Measurements from ENCODE around the gene TRIM47.

Gene TRIM47

GRCh38 chr17:75878174-75878998, at the start of gene TRIM47:
TRIM47 (minus strand) TSS chr17:75878581; CDS start chr17:75878548, 33 bp downstream.
- DNase-seq: peak in 1 of 2 experiments; percentile 55

DNA sequence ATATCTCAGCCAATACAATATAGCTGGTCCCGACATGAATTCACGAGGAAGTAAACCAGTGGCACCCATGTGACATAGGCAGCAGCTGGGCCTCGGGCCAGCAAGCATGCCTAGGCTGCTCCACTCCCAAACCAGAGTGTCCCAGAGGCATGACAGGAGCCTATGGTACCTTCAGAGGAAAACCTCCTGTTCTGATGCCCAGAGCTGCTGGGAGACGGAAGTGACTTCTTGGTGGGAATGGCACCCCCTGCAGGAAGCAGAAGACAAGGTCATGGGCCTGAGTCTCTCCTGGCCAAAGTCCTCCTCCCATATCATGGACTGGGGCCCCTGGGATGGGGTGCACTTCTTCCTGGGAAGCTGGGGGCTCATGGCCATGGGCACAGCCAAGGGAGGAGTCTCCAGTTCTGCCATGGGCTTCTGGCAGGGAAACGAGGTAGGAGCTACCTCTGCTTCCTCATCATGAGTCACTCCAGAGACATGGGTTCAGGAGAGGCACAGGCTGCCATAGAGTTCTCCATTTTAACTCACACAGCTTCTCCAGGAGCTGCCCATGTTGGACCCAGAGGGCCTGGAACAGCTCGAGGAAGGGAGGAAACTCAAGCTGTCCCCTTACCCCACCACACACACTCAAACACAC, 49.0 kb upstream of the TRIM47 start:
- DNase-seq: no peak

GRCh38 chr17:75926456-75926855, 48.1 kb upstream of the TRIM47 start:
- no peak for DNase-seq

GRCh38 chr17:75925912-75926311, 47.5 kb upstream of the TRIM47 start:
- no peak for DNase-seq

DNA sequence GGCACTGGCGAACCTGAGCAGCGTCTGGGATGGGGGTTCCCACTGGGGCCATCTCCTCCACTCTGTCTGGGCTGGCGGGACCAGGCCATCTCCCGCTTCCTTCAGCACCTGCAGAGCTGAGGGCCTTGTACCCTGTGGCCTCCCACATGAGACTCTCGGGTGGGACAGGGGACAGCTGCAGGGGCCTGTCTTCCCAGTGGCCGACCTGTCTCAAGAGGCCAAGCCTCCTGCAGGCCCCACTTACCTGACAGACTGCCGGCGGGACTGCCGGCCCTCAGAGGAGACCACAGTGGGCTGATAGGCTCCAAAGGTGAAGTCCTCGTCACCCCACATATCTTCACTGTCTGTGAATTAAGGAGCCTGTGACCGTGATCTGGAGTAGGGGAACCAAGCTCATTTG, 46.7 kb upstream of the TRIM47 start:
- DNase-seq: no peak

GRCh38 chr17:75922963-75923874, 44.8 kb upstream of the TRIM47 start:
- DNase-seq: no peak

DNA sequence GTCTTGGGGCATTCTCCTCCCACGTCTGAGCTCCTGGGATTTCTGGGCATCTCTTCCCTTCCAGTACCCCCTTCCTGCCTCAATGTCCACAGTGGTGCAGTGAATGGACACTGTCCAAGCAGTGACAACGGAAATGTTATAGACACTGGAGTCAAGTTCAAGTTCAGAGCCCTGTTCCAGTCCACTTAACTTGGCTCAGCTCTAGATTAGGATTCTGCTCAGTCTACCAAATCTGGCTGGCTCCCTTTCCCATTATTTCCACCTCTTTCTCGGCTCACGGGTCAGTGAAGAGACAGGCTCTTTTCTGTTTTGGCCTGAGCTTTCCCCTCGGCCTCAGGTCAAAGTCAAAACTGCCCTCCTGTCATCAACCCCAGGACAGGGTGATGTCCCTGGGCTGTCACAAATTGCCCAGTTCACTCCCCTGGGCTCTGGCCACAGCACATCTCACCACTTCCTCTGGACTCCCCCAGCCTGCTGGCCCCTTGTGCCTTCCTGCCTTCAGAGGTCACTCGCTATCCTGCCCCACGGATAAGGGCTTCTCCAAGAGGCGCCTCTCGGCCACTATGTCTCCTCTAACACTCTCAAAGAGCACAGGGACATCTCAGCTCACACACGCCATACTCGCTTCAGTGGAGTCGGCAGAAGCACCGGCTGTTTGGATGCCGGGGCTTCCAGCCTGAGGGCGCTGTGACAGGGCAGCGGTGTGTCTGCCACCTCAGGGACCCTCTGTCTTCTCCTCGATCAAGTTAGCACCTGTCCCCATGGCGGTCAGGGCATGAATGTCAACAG, 44.0 kb upstream of the TRIM47 start:
- DNase-seq: no peak

DNA sequence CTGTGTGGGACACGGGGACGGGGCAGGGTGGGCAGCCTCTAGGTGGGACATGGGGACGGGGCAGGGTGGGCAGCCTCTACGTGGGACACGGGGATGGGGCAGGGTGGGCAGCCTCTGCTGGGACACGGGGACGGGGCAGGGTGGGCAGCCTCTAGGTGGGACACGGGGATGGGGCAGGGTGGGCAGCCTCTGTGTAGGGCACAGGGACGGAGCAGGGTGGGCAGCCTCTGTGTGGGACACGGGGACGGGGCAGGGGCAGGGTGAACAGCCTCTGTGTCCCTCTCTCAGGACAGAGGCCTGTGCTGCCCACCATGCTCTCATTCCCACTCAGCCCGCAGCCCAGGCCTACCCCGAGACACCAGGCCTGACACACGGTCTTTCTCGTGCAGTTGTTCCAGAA, 43.2 kb upstream of the TRIM47 start:
- DNase-seq: no peak

- no peak for DNase-seq
These were observed 41.7 kb upstream of the TRIM47 start for GRCh38 chr17:75920045-75920560.

DNA sequence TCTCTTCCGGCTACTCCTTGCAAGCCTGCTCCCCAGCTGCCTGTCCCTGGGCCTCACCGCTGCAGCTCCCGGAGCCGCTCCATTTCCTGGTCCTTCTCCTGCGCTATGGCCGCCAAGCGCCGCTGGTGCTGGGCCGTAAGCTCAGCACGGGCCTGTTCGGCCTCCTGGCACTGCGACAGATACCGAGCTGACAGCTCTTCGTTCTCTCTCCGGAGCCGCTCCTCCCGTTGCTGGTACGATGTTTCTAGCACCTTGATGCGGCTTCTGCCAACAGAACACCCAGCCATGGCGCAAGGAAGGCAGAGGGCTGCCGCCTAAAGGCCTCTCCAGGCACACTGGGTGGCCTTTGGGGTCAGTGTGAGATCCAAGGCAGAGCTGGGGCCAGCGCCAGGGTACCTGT, 41.2 kb upstream of the TRIM47 start:
- no peak for DNase-seq

- no peak for DNase-seq
These were observed 39.6 kb upstream of the TRIM47 start for GRCh38 chr17:75917917-75918445.

DNA sequence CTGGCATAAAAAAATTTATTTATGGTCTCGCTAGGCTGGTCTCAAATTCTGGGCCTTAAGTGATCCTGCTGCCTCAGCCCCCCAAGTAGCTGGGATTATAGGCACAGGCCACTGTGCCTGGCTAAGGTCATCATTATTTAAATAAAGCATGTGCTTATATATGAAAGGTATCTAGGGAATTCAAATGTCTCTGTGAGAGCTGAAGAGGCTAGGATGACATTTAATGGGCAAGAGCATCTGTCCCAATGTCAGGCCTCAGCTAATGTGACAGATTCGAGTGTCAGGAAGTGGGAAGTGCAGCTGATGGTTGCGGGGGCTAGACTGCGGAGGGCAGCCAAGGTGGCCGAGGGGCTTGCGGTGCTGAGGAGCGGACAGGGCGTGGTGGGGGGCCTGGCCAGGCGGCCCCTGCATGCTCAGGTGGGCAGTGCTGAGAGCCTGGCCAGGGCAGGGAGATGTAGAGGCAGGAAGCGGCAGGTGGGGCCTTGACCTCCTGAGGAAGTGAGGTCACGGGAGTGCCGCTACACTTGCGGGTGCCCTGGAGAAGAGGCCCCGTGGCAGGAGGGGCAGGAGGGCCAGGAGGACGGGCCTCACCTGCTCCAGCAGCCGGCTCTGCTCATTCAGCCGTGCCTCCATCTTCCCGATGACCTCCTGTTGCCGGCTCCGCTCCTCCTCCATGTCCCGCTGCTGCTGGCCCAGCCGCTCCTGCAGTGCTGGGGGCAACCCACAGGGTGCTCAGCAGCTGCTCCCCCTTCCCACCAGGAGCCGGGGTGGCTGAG, 38.9 kb upstream of the TRIM47 start:
- no peak for DNase-seq

DNA sequence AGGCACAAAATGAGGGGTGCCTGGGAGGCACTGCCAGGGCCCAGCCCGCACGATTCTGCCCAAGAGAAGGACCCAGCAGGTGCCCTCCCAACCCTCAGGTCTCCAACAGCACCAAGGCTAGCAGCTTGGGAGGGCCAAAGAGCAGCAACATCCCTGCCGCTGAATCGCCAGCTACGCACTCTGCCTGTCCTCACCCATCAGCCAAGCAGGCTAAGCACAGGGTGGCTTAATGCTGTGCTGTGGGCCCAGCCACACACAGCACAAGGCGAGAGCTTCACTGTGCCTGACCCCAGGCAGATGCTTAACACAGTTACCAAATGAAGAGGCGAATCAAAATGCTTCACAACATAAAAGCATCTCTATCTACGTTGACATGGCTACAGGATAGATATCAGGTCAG, 36.9 kb upstream of the TRIM47 start:
- DNase-seq: no peak

GRCh38 chr17:75914643-75915267, 36.4 kb upstream of the TRIM47 start:
- DNase-seq: no peak

DNA sequence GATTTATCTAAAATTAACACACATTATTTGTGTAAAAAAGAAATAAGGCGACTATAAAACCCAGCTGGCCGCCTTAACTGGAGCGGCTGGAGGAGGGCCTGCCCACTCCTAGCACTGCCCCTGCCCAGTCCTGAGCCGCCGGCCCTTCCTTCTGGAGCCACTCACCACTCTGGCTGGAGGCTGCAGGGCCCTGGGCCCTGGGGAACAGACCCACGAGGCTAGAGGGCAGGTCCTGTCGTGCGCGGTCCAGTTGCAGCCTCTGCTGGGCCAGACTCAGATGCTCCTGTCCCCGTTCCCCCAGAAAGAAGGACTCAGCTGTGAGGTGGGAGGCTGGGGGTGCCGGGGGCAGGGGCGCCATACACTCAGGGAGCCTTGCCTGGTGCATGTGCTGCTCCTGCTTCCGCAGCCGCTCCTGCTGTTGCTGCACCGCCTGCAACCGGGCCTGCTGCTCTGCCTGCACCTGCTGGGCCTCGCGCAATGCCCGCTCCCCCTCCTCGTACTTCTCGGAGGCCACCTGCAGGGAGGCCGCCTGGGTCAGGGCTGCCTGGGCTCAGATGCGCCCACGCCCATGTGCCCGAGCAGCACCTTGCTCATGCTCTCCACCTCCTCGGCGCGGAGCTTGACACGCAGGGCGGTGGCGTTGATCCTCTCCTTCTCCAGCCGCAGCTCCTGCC, 35.3 kb upstream of the TRIM47 start:
- no peak for DNase-seq

DNA sequence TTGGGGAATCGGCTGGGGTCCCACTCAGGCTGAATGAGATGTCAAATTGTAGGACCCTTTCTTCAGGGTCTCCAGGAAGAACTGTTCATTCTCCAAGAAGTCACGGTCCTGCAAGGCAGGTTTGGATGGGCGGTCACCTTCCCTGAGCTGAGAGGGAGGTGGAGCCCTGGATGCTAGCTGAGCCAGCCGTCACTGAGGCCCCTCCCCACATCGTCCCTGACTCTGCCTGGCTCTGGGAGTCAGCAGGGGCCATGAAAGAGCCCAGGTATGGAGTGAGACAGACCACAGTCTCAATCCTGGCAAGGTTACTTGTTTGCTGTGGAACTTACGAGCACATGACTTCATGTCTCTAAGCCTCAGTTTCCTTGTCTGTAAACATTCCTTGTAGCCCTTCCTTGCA, 32.3 kb upstream of the TRIM47 start:
- DNase-seq: no peak

DNA sequence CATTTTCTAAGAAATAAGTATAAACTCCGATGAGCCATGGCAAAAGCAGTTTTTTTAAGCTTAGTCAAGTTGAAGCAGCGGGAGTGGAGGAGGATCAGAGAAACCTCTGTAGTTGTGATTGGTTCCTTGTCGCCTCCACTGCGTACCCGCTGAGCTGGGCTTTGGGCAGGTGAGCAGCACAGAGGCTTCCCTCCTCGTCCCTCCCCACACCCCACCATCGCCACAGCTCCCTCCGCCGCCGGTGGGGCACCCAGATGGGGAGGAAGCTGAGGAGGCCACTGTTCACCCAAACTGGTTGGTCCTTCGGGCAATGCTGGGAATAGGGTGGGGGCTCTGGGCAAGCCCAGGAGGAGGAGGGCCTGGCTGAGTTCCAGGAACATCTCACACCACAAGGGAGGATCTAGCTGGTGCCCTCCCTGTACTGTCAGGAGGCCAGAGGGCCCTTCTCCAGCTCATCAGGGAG, 31.5 kb upstream of the TRIM47 start:
- no peak for DNase-seq

DNA sequence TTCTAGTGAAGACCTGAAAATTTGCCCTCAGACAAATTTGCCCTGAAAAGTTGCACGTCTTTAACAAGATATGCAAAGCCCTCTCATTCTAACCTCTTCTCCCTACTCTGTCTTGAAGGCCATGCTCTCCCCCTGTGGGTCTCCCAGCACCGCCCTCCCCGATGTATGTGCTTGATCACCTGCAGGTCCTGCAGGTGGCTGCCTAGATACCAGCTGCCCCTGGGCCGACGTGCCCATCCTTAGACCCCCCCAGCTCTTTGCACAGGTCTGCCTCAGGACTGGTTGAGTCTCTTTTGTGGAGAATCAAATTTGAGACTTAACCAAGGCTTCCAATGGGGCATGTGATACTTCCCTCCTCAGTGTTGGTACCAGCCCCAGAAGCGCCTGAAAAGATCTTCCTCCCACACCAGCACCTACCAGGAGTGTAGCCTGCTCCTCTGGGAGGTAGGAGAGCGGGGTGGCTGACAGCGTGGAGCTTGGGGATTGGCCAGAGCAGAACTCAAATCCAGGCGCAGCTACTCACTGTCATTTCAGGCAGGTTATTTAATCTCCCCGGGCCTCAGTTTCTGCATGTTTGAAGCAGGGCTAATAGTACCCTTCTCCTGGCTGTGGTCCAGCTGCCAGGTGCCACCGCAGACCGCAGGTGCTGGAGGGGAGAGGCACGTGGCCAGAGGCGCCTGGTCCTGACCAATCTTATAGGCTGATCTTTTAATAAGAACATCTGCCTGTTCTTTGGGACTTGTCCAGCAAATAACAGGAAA, 30.9 kb upstream of the TRIM47 start:
- DNase-seq: no peak

DNA sequence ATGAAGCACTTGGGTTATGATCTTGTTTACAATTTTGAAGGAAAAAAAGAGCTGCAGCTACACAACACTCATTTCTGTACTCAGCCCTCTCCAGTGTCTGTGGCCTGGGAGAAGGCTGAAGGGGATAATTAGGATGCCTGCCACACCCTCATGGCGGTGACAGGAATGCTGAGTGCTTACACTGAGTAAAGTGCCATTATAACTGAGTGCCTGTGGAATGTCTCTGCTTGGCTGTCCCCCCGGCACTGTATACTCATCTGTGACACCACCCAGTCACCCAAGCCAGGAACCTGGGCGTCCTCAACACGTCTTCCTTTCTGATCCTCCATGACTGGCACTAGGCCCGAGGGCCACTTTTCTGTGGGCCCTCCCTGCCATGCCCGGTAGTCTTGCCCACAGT, 29.8 kb upstream of the TRIM47 start:
- DNase-seq: no peak
